Panc1 (cell line): ENCODE results near the gene CFAP97D2. TPM values are rescaled to one million over a fixed set of nuclear protein-coding genes. Genes with fewer than 3 reads are reported as not detected.

Source experiments
- ATAC-seq: fragments of 200-7000 bp; cut with Tn5 transposase; 2 replicates; pipeline ENCODE4 v1.9.1; 2020; ENCODE audit warnings: mild to moderate bottlenecking, moderate library complexity
- BruUV-seq: library from RNA; stranded (reverse); fragments of 400-500 nt; replicated peaks from 2 replicates; lab custom pipeline; 2021; lab: Mats Ljungman, UMichigan
- CTCF ChIA-PET: fragments of 300-600 bp; sonication (Branson Sonifier 250); formaldehyde crosslinking; loops from one replicate; lab custom pipeline; 2022; ENCODE audit warnings: antibody characterized with exemption; lab: Charles Lee
- POLR2A ChIA-PET: fragments of 300-600 bp; sonication (Branson Sonifier 250); formaldehyde crosslinking; loops from one replicate; lab custom pipeline; 2022; ENCODE audit warnings: antibody characterized with exemption; lab: Charles Lee
- DNase-seq: peaks from one replicate; pipeline ENCODE4 v3.0.0-alpha.2; 2010; ENCODE audit warnings: low read depth, low spot score
- H3K27ac ChIP-seq: 2 replicates; pipeline ENCODE4 v1.5.1; 2011; ENCODE audit warnings: mild to moderate bottlenecking, low read length, inconsistent platforms
- H3K27me3 ChIP-seq: fragments of 200-500 bp; sonication (Bioruptor generic); 2 replicates; pipeline ENCODE4 v1.6.0; 2014; ENCODE audit warnings: low read length, inconsistent platforms; ENCODE audit not compliant: control insufficient read depth, insufficient read depth
- H3K36me3 ChIP-seq: fragments of 200-500 bp; sonication (Bioruptor generic); 2 replicates; pipeline ENCODE4 v1.5.1; 2014; ENCODE audit warnings: inconsistent platforms, mild to moderate bottlenecking, low read length, moderate library complexity; ENCODE audit not compliant: control insufficient read depth, insufficient read depth
- H3K4me1 ChIP-seq: 2 replicates; pipeline ENCODE4 v1.5.1; 2011; ENCODE audit warnings: inconsistent platforms, mild to moderate bottlenecking, low read length, moderate library complexity; ENCODE audit not compliant: control insufficient read depth, insufficient read depth
- H3K4me3 ChIP-seq, 2 experiments: 2 replicates each; pipeline ENCODE4 v1.5.1; 2011 to 2012; ENCODE audit warnings: low read depth in 2 of 2, low read length in 2 of 2, mild to moderate bottlenecking in 2 of 2, inconsistent platforms in 1 of 2, moderate library complexity in 1 of 2
- H3K9me3 ChIP-seq: fragments of 200-500 bp; sonication (Bioruptor generic); 2 replicates; pipeline ENCODE4 v1.5.1; 2014; ENCODE audit warnings: low read depth, mild to moderate bottlenecking, inconsistent platforms, low read length, moderate library complexity; ENCODE audit not compliant: control insufficient read depth, insufficient read depth
- POLR2AphosphoS5 ChIP-seq: IDR thresholded peaks from 2 replicates; pipeline ENCODE4 v1.6.1; 2012; ENCODE audit warnings: mild to moderate bottlenecking, low read depth, low read length, moderate library complexity
- SIN3A ChIP-seq: IDR thresholded peaks from 2 replicates; pipeline ENCODE4 v1.6.1; 2012; ENCODE audit warnings: low read depth, mild to moderate bottlenecking, low read length, moderate library complexity, borderline replicate concordance; ENCODE audit not compliant: insufficient read depth
- TCF7L2 ChIP-seq: IDR thresholded peaks from 2 replicates; pipeline ENCODE4 v1.6.1; 2011; ENCODE audit warnings: mild to moderate bottlenecking, low read depth, low read length, inconsistent platforms
- in situ Hi-C: cut with HindIII; loops from 2 replicates; pipeline ENCODE4 v1.10.0; 2016; ENCODE audit warnings: low sequenced_read_pairs, low pct_unique_long_range_greater_than_20kb
- intact Hi-C: fragments of 100-400 bp; cut with micrococcal nuclease; formaldehyde crosslinking; loops from one replicate; pipeline ENCODE4 v1.10.0; 2022; ENCODE audit not compliant: unreplicated experiment
- total RNA-seq: library from RNA; stranded (reverse); gene quantifications from one replicate; pipeline ENCODE4 v1.2.1, GENCODE V29; 2021; ENCODE audit not compliant: unreplicated experiment
- TF ChIP-seq, protein P1 (sequence below): fragments of 450-650 bp; IDR thresholded peaks from 2 replicates; pipeline ENCODE4 v1.5.1; 2017; ENCODE audit warnings: mild to moderate bottlenecking
- TF ChIP-seq, protein P2 (sequence below), 2 experiments: IDR thresholded peaks; 2 replicates each; pipeline ENCODE4 v1.6.1; 2011 to 2012; ENCODE audit warnings: low read depth in 2 of 2, control low read depth in 1 of 2, low read length in 1 of 2, mild to moderate bottlenecking in 1 of 2, moderate library complexity in 1 of 2; ENCODE audit not compliant: insufficient read depth in 1 of 2

Gene CFAP97D2
- total RNA-seq, 1 experiment from 2014 or later = not detected

DNA sequence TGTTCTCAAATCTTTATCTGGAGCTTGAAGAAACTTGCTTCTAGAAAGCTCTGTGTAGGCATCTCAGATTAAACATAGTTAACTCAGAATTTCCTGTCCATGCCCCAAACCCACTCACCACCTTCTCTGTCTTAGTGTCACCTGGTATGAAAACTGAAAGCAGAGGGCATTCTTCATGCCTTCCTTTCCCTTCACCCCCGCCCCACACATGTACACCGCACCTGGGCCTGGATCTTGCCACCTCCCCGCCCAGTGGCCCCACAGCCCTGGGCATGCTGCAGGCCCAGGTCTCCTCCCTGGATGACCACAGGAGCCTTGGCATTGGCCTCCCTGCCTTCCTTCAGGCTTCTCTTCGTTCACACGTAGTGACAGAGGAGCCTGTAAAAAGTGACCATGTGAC, 15.8 kb downstream of the CFAP97D2 start:
- intact Hi-C loops = no loop called here
- no peak overlapping the region for H3K27ac ChIP-seq
- no peak overlapping the region for H3K4me3 ChIP-seq
- H3K36me3 ChIP-seq = no peaks in the 10 kb centered on the region
- TF ChIP-seq SIN3A (no peak), TCF7L2 (no peak), POLR2AphosphoS5 (no peak)
- TF ChIP-seq, protein P1, sequence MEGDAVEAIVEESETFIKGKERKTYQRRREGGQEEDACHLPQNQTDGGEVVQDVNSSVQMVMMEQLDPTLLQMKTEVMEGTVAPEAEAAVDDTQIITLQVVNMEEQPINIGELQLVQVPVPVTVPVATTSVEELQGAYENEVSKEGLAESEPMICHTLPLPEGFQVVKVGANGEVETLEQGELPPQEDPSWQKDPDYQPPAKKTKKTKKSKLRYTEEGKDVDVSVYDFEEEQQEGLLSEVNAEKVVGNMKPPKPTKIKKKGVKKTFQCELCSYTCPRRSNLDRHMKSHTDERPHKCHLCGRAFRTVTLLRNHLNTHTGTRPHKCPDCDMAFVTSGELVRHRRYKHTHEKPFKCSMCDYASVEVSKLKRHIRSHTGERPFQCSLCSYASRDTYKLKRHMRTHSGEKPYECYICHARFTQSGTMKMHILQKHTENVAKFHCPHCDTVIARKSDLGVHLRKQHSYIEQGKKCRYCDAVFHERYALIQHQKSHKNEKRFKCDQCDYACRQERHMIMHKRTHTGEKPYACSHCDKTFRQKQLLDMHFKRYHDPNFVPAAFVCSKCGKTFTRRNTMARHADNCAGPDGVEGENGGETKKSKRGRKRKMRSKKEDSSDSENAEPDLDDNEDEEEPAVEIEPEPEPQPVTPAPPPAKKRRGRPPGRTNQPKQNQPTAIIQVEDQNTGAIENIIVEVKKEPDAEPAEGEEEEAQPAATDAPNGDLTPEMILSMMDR = no peak
- TF ChIP-seq, protein P2, sequence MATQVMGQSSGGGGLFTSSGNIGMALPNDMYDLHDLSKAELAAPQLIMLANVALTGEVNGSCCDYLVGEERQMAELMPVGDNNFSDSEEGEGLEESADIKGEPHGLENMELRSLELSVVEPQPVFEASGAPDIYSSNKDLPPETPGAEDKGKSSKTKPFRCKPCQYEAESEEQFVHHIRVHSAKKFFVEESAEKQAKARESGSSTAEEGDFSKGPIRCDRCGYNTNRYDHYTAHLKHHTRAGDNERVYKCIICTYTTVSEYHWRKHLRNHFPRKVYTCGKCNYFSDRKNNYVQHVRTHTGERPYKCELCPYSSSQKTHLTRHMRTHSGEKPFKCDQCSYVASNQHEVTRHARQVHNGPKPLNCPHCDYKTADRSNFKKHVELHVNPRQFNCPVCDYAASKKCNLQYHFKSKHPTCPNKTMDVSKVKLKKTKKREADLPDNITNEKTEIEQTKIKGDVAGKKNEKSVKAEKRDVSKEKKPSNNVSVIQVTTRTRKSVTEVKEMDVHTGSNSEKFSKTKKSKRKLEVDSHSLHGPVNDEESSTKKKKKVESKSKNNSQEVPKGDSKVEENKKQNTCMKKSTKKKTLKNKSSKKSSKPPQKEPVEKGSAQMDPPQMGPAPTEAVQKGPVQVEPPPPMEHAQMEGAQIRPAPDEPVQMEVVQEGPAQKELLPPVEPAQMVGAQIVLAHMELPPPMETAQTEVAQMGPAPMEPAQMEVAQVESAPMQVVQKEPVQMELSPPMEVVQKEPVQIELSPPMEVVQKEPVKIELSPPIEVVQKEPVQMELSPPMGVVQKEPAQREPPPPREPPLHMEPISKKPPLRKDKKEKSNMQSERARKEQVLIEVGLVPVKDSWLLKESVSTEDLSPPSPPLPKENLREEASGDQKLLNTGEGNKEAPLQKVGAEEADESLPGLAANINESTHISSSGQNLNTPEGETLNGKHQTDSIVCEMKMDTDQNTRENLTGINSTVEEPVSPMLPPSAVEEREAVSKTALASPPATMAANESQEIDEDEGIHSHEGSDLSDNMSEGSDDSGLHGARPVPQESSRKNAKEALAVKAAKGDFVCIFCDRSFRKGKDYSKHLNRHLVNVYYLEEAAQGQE (IDR thresholded peaks at IDR 0.05; ENCODE audit: insufficient read depth in 1 of 2, low read depth in 2 of 2, low read length in 1 of 2) = no peak
- no TSS peak for BruUV-seq
- H3K27me3 ChIP-seq = no peaks in the 10 kb centered on the region
- no peaks in the 10 kb centered on the region for H3K4me1 ChIP-seq
- CTCF ChIA-PET = no interaction called here
- in situ Hi-C loops = no loop called here
- no peaks in the 10 kb centered on the region for H3K9me3 ChIP-seq
- DNase-seq (no peak), ATAC-seq (no peak)
- POLR2A ChIA-PET = no interaction called here

DNA sequence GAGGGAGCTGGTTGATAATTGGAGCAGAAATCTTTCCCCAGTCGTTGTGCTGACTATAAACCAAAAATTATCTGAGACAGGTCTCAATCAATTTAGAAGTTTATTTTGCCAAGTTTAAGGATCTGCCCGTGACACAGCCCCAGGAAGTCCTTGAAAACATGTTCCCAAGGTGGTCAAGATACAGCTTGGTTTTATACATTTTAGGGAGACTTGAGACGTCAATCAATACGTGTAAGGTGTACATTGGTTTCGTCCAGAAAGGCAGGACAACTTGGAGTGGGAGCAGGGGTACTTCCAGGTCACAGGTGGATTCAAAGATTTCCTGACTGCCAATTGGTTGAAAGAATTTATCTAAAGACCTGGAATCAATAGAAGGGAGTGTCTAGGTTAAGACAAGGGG, 17.6 kb downstream of the CFAP97D2 start:
- Histone ChIP-seq H3K4me1 (no peaks in the 10 kb centered on the region), H3K36me3 (no peaks in the 10 kb centered on the region), H3K27me3 (no peaks in the 10 kb centered on the region), H3K9me3 (no peaks in the 10 kb centered on the region), H3K4me3 (no peak overlapping the region), H3K27ac (no peak overlapping the region)
- in situ Hi-C loops (no loop called here), intact Hi-C loops (no loop called here)
- POLR2A ChIA-PET = no interaction called here
- ATAC-seq (no peak), DNase-seq (no peak)
- CTCF ChIA-PET = no interaction called here
- TF ChIP-seq TCF7L2 (no peak), POLR2AphosphoS5 (no peak), SIN3A (no peak)
- TF ChIP-seq, protein P2 (IDR thresholded peaks at IDR 0.05; ENCODE audit: insufficient read depth in 1 of 2, low read depth in 2 of 2, low read length in 1 of 2) = no peak
- TF ChIP-seq, protein P1 = no peak
- BruUV-seq = no TSS peak
